ENCODE data around the gene IQCC.

DNA sequence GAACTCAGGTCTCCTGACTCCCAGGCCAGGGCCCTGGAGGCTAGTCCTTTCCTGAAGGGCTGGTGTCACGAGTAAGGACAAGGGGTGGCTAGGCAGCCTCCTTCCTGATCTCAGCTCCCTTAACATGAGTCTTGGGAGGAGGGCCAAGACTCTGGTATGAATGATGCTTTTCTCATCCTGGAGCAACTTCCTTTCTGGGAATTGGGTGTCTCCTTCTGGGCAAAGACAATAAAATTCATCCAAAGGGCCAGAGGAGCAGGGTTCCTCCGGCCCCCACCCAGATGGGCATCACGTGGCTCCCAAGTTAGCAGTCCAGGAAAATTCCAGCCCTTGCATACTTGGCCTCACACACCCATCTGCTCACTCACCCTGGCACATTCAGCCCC, 41.4 kb downstream of the IQCC start, which contains the start of gene FAM167B:
- TF ChIP-seq CTCF (IDR thresholded peaks at IDR 0.05; ENCODE audit: low read length) (no peak), EZH2 (IDR thresholded peaks at IDR 0.05; ENCODE audit: borderline replicate concordance, low read length) (no peak)
